Measurements from ENCODE around the gene KRT14.

Gene KRT14

DNA sequence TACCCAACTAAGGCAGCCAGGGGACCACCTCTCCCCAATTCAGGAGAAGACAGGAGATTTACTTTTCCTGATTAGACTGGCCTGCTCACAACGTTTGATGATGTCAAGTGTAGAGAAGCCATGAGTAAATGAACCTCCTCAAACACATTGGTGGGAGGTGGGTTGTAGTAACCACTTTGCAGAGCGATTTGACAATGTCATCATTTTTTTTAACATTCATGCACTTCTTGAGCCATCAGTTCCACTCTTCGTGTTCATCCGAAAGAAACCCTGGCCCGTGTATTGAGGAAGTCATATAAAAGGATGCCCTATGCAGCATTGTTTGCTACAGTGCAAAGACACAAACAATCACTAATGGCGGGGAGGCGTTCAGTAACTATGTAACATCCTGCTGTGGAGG lies 53.1 kb downstream of the KRT14 start:
- no peak for DNase-seq (ENCODE audit: low read depth in 2 of 2, low spot score in 1 of 2)

- DNase-seq (ENCODE audit: low read depth in 2 of 2, low spot score in 1 of 2) = no peak
Observed at GRCh38 chr17:41532947-41533570, 53.6 kb downstream of the KRT14 start.

Measured in stimulated activated CD8-positive, alpha-beta memory T cell treated with anti-CD3 and anti-CD28 coated beads, Interleukin-4, amount 100 ng/mL, for 1 hour (primary cell).